ENCODE data around the gene MYO9B.
A peak's percentile ranks its signal among the peaks of the same experiment; 100 is the strongest.

The MYO9B gene

DNA sequence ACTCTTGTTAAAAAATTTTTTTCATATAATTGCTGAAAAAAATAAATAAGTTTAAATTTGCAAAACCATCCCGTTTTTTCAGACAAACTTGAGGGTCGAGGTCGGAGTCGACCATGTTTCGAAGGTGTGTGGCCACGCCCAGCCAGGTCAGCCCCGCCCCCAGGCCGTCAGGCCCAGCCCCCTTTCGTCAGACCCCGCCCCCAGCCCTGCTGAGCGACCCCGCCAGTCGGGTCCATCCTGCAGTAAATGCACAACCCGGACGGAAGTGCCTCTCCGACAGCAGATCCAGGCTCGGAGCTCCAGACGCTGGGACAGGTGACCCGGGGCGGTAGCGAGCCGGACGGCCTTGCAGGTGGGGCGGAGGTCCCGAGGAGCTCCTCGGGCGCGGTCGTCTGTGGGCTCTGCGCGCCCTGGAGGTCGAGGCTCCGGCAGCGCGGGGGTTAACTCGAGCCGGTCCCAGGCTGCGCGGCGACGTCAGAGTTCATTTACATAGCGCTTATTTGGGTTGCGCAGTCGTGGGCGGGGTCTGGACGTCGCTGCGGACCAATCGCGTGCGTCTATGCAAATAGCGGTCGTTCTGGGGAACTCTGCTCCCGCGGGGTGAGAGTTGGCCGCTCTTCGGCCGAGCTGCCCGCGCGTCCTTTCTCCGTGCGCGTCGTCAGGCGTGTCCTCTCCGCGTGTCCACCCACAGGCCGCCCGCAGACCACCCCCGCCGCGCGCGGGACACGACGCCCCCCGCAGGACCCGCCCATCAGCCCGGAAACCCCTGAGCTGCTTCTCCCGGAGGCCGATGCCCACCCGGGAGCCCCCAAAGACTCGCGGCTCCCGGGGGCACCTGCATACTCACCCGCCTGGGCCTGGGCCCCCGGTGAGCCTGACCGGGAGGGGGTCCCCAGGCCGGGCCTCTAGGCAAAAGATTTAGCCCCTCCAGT lies 150.7 kb downstream of the MYO9B start, which contains the start of gene OCEL1:
OCEL1 (plus strand) TSS at position 225 of the 932 bp plus-strand sequence; CDS start at position 247, 22 bp downstream.
- peak; percentile 84 for FAIRE-seq

DNA sequence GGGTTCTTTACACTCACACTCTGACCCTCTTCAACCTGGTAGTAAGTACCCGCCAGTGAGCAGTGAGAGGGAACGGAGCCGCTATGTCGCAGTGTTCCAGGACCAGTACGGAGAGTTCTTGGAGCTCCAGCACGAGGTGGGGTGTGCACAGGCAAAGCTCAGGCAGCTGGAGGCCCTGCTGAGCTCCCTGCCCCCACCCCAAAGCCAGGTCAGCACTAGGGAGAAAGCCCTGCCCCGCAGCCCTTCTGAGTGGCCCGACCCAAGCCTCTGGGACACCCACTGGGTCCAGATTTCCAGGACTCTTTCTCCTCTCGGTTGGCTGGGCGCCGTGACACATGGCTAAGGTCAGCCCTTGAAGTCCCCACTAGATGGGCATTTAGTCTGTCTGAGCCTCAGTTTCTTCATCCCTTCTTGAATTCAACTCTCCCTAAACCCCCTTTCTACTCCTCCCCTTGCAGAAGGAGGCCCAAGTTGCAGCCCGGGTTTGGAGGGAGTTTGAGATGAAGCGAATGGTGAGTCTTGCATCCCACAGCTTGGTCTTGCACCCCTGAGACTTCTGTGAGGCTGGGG lies 152.3 kb downstream of the MYO9B start:
- no peak for FAIRE-seq

DNA sequence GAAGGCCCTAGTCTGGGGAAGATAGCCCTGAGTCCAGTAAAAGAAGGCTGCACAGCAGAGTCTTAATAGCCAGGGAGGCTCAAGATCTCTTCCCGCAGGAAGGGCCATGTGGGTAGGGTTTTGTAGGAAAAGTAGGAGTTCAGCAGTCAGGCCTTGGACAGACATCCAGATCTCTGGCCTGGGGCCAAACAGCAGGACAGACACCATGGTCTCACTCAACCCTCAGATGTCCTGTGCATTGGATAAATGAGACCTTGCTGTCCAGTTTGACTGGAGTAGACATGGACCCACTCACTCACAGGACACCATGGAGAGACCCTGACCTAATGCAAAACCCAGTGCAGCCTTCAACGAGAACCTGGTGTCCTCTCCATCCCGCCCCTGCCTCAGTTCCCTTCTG lies 154.3 kb downstream of the MYO9B start:
- no peak for FAIRE-seq

DNA sequence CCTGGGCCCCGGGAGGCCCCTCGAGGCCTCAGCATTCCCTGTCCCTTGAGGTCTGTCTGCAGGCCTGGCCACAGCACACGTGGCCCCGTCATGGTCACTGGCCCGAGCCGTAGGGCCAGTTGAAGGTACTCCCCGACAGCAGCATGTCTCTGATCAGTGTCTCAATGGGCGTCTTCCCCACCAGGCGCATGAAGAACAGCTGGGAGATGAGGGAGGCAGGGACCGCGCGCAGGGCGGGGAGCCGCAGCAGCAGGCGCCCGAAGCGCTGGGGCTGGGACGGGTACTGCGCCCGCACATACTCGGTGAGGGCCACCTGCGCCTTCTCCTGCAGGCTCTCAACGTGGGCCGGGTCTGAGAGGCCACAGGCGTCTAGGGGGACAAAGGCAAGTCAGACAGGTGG lies 156.7 kb downstream of the MYO9B start:
- no peak for FAIRE-seq

DNA sequence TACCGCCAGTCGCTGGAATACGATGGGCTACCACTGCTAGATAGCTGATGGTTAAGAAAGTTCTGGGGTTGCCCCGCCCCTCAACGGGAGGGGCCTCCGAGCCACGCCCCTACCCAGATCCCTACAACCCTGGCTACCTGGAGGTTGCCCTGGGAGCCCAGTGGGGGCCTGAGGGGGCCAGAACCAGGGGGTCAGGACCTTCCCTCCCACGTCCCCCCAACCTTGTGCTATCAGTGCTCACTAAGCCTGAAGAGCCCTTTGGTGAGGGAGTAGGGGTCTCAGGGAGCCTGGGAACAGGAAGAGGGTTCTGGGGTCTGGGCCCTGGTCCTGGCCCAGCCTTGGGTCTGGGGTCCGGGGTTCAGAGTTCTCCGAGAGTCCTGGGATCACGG lies 159.3 kb downstream of the MYO9B start:
- peak; percentile 3 for FAIRE-seq

DNA sequence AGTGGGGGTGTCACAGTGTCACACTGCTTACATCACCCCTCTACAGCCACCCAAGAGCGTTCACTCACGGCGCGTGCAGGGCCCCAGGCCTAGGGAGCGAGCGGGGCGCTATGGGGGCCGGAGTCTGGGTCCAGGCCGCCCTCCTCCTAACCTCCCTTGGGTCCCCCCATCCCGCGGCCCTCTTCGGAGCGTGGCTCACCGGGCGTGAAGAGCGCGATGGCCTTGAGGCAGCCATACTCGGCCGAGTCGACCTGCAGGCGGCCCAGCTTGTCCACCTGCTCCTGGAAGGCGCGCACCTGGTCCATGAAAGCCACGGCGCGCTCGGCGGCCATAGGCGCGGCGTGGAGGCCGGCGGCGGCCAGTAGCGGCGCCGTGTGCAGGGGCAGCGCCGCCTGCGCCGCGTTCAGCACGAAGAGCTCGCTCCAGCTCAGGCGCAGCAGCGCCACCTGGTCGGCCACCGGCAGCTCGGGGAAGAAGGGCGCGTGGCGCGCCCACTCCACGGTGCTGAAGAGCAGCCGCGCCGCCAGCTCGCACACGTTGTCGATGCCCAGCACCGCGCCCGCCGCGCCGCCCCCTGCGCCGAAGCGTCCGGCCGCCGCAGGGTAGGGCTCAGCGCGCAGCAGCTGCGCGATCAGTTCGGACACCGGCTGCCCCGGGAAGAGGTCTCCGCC lies 159.9 kb downstream of the MYO9B start:
- FAIRE-seq = no peak

DNA sequence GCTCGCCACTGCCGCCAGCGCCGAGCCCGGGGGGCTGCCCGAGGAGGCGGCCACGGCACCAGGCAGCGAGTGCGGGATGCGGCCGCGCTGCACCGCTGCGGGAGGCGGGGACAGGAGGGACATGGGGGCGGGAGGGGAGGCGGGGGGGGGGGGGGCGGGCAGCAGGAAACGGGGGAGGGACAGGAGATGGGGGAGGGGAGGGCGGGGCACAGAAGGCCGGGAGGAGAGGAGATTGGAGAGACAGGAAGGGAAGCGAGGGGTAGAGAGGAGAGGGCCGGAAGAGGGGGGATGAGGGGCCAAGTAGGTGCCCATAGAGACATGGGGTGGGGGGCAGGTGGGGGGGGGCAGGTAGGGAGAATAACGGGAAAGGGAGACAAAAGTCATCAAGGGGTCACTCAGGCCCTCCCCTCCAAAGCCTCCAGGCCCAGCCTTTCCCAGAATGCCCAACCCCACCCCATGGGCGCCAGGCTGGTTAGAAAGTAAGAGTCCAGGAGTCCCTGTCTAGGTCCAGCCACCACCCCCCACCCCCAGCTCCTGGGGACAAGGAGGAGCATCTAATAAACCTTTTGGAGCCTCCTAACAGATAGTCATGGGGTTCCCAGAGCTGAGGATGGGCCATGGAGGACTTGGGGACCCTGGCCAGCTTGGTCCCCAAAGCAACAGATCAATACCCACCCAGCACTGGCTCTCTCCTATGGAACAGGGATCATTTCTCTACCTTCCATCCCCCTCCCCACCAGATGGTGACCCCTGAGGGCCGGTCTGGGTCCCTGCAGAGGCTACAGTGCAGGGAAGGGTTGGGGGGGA lies 160.6 kb downstream of the MYO9B start:
- FAIRE-seq = no peak

DNA sequence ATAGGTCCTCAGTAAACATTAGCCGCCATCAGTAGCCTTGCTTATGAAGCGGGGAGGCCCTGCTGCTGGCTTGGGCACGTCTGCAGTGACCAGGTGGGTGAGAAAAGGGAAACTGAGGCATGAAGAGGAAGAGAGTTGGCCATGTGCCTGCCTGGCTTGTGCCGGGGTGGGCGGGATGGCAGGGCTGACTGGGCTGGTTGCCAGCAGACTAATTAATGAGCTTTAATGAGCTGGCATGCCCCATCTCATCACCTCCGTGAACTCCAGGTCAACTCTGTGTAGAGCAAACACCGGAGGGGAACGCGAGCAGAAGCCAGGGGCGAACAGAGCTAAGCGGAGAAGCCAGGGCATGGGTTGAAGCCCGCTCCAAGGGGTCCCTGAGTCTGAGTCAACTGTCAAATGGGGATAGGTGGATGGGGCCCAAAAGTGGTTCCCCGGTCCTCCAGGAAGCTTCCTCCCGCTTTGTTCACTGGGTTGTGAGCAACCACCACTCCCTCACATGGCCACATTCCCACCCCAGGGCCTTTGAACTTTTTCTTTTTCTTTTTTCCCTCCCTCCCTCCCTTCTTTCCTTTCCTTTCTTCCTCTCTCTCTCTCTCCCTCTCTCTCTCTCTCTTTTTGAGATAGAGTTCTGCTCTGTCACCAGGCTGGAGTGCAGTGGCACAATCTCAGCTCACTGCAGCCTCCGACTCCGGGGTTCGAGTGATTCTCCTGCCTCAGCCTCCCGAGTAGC lies 161.4 kb downstream of the MYO9B start:
- no peak for FAIRE-seq

DNA sequence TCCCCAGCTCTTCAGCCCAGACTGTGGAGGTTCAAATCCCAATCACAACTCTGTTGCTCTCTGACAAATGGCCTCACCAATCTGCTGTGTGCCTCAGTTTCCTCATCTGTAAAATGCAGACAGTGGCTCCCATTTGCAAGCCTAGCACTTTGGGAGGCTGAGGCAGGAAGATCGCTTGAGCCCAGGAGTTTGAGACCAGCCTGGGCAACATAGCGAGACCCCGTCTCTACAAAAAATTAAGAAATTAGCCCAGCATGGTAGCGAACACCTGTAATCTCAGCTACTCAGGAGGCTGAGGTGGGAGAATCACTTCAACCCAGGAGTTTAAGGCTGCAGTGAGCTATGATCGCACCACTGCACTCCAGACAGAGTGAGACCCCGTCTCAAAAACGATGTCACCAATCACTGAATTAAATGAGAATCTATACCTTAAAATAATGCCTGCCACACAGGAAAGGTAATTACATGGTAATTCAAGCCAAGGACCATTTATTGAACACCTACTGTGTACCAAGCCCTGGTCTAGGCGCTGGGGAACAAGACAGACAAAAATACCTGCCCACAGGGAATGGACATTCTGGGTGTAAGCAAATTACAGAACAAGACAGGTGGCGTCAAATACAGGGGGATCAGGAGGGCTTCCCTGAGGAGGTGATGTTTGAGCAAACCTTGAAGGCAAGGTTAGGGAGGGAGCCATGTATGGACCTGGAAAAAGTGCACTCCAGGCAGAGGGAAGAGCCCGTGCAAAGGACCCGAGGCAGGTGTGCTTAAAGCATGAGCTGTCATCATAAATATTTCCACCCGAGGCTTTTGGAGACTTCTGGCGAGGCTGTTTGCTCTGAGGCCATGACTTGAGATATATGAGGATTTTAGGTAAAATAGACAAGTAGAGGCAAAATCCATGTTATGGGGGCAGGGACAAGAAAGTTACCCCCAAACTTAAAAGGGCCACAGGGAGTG lies 162.4 kb downstream of the MYO9B start:
- FAIRE-seq = no peak

DNA sequence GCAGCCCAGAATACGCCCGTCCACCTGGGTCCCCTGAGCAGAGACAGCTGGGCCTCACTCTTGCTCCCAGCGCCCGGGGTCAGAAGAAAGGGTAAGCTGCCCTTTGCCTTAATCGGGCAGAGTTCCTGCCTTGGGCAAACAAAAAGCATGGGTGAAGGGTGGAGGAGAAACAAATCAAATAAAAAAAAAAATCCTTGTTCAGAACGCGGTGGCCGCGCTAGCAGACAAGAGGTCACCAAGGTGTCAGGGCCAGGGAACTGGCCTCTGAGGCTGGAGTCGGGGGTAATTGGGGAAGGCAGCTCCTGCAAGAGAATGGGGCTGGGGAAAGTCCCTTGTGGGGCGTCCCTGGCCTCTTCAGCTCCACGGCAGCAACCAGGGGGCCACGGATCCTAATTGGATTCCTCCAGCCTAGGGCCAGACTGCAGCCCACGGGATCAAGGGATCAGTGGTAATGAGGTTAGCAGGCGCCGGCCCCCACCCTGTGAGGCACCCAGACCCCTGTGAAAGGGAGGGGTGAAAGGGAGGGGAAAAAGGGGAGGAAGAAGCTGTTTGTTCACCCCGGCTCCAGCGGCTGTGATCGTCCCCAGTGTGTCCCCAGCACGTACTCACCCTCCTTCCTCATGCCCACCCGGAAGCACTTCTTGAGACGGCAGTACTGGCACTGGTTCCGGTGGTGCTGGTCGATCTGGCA lies 164.6 kb downstream of the MYO9B start:
- no peak for FAIRE-seq

DNA sequence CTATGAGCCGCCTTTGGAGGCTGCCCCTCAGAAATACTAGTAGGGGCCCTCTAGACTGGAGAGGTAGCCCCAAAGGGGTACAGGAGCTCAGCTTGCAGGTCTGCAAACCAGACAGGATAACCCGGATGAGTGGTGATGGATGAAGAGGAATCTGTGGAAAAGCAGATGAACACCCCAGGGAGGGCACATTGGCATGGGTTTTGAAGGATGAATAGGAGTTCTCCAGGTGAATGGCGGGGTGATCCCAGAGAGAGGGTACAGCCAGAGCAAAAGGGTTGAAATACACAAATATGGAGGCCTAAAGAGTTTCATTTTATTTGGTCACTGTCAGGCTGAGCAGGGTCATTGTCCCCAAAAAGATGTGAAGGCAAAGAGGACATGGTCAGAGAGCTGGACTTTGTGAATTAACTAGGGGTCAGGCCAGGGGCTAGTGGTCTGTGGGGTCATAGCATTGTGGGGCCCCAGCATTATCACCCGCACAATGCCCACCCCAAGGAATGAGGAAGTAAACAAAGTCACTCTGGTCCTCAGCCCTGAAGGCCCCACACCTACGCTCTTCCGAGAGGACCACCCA lies 165.3 kb downstream of the MYO9B start:
- FAIRE-seq = no peak

DNA sequence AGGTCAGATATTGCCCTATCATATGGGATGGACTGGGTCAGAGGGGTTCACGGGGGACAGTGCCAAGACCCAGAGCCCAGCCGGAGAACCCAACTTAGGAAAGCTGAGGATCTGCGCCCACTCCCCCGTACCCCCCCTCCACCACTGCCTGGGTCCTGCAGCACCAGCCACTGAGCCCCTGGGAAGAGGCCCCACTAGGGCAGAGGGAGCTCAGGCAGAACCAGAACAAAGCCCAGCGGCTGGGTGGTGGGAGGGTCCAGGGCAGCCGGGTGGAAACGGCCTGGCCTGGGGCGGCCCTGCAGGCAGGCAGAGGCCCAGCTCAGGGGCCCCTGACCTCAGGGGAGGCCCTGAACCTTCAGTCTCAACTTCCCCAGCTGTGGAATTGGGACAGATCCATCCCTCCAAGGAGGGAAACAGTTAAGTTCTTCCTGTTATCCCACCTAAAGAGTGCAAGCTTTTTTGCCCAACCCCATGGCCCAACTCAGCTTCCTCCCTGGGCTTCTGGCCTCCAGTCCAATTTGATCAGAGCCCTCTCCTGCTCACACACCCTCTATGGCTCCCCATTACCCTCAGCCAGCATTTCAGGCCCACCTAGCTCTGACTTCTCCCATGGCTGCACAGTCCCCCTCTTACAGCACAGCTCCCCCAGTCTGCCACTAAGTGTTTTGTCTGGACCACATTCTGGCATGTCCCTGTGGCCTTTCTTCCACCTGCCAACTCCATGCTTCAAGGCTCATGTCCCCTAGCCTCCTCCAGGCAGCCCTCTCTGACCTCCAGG lies 167.0 kb downstream of the MYO9B start:
- no peak for FAIRE-seq

DNA sequence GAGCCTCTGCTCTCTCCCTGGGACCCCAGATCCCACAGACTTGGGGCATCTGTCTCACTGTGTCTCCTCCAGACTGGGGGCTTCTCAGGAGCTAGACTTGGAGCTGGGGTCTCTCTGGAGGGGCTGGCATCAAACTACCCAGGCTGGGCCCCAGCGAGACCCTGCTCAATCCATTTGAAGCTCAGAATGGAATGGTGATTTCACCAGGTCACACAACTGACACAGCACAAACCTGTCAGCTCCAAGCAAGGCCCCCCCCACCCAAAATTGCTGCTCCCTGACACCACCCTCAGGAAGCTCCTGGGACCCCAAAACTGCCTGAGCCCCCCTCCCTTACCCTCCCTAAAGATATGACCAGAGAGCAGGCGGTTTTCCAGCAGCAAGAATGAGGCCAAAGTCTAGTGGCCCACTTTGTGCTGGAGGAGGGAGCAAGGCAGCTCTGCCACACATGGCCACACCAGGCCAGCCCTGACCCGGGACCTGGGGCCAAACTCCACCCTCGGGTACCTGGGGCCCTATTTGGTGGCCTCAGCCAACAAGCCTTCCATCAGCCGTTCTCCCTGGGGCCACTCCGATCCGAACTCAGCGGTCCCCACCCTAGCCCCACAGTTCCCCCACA lies 167.7 kb downstream of the MYO9B start:
- no peak for FAIRE-seq

DNA sequence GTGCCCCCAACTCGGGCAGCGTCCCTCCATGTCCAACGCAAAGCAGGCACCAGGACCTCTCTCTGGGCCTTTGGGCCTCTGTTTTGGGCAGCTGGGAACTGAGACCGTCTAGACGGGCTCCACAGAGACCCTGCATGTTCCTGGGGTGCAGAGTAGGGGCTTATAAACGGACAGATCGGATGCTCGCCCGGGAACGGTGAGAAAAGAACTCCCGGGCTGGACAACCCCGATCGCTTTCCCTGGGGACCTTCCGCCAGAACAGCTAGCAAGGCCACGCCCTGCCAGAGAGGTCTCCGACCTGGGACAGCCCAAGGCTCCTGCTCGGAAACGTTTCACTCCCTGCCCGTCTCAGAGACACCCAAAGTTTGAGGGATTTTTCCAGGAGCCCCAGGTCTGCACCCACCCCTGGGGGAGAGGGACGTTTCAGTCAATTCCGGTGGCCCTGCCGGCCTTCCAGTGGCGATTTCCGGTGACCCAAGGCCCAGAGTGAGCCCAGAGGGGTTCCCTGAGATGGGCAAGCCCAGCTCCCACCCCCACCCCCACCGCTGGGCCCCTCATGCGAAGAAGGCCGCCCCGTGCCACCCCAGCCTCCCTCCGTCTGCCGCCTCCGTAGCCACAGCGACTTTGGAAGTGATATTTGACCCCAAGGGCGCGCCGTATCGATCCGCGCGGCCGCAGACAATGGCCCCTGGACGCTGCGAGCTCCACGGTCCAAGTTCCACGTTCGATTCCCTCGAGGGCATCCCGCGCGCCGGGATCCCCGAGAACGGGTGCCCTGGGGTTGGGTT lies 168.4 kb downstream of the MYO9B start:
- no peak for FAIRE-seq

DNA sequence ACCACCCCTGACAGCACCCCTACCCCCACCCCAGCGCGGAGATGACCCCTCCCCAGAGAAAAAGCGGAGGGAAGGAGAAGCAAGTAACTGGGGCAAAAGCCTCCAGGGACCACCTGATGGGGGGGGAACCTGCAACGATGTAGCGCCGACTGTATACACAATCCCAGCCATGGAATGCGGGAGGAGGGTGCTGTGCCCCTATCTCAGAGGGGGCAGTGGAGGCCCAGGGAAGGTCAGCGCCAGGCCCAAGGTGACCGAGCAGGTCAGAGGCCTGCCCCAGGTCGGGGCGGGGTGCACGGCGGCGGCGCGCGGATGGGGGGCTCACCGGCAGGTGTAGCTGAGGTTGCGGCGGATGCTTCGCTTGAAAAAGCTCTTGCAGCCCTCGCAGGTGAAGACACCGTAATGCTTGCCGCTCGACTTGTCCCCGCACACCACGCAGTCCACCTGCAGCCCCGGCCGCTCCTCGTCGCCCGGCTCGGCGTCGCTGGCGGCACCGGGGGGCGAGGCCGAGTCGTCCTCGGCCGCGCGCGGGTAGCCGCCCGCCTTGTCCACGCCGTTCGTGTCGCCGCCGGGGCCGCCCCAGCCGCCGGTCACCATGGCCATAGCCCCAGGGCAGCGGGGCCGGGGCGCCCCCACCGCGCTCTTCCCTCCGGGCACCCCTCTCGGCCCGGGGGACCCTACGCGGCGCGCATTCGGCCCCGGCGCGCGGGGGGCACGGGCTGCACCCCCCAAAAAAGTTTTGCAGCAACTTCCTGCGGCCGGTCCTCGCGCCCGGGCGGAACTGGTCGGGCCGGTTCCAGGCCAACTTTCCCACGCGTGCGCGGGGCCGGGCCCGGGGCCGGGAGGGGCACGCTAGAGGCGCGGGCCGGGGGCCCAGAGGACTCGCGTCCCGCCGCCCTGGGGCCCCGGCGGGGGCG lies 169.3 kb downstream of the MYO9B start:
- FAIRE-seq = no peak

DNA sequence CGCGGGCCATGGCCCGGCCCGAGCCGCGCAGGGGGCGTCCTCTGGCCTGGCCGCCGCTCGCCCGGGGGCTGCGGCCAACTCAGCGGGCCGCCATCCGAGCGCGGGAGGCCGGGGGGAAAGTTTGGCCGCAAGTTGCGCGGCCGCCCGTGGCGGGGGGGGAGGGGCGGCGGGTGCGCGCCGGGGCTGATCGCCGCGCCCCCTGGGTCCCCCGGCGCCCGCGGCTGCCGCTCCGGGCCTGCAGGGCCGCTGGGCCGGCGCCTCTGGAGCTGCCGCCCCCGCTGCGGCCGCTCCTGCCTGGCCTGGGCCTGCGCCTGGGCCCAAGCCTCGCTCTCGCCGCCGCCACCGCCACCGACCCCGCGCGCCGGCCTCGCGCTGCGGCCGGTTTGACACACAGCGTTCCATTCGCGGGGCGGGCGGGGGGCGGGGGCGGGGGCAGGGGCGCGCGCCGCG lies 170.0 kb downstream of the MYO9B start, which contains the start of gene NR2F6:
NR2F6 (minus strand) TSS at position 385 of the 450 bp plus-strand sequence. CDS start 699 bp downstream, outside the sequence.
- FAIRE-seq = no peak
